Left ventricle myocardium inferior (tissue), 1 donor: ENCODE results near the gene ARIH2. TPM values are rescaled to one million over a fixed set of nuclear protein-coding genes. Genes with fewer than 3 reads are reported as not detected.

ENCODE experiments used
- DNase-seq: peaks from one replicate; pipeline ENCODE4 v3.0.0-alpha.2; 2020
- H3K27ac ChIP-seq: fragments of 200-600 bp; replicated peaks from 2 replicates; pipeline ENCODE4 v1.8.0; 2021
- H3K27me3 ChIP-seq: fragments of 200-600 bp; 2 replicates; pipeline ENCODE4 v1.8.0; 2021; ENCODE audit warnings: low read depth
- H3K36me3 ChIP-seq: fragments of 200-600 bp; 2 replicates; pipeline ENCODE4 v1.8.0; 2021
- H3K4me1 ChIP-seq: fragments of 200-600 bp; 2 replicates; pipeline ENCODE4 v1.8.0; 2021
- H3K4me3 ChIP-seq: fragments of 200-600 bp; 2 replicates; pipeline ENCODE4 v1.8.0; 2021; ENCODE audit warnings: mild to moderate bottlenecking, moderate library complexity
- H3K9me3 ChIP-seq: fragments of 200-600 bp; replicated peaks from 2 replicates; pipeline ENCODE4 v1.8.0; 2021
- CTCF ChIP-seq: fragments of 200-600 bp; IDR thresholded peaks from 2 replicates; pipeline ENCODE4 v1.8.0; 2021; ENCODE audit warnings: antibody characterized with exemption, mild to moderate bottlenecking, borderline replicate concordance
- intact Hi-C: fragments of 100-400 bp; cut with micrococcal nuclease; formaldehyde crosslinking; loops from one replicate; pipeline ENCODE4 v1.11.0; 2022
- total RNA-seq: library from RNA; stranded (reverse); fragmentation: NEBNext Ultra II Directional; extraction: Animal tissue kit (Norgen Biotek cat#: 25700); gene quantifications from one replicate; pipeline ENCODE4 v1.2.1, GENCODE V29; 2021
- donor health status: DM: no; HTN: yes; CAD: no; lungs with severe emphysema.

Gene ARIH2
- total RNA-seq, 1 donor from 2014 or later: 180 TPM

GRCh38 chr3:48919215-48920138, 835 bp downstream of the ARIH2 start:
- peak overlapping the region; percentile 97 for H3K27ac ChIP-seq
- H3K27me3 ChIP-seq: no peaks in the 10 kb centered on the region
- H3K4me1 ChIP-seq: peaks cover 61% of the 10 kb centered on the region
- peak; percentile 20 for DNase-seq
- no peaks in the 10 kb centered on the region for H3K9me3 ChIP-seq
- no peak for TF ChIP-seq CTCF
- intact Hi-C loops: no loop called here
- H3K36me3 ChIP-seq: peaks cover 29% of the 10 kb centered on the region
- H3K4me3 ChIP-seq: peak overlapping the region; percentile 81

GRCh38 chr3:48926425-48927392, 8.1 kb downstream of the ARIH2 start:
- Histone ChIP-seq H3K9me3 (no peaks in the 10 kb centered on the region), H3K27me3 (no peaks in the 10 kb centered on the region), H3K4me3 (peak overlapping the region; percentile 50), H3K27ac (peak overlapping the region; percentile 87), H3K4me1 (peaks cover 77% of the 10 kb centered on the region), H3K36me3 (peaks cover 75% of the 10 kb centered on the region)
- intact Hi-C loops: no loop called here
- TF ChIP-seq CTCF: no peak
- DNase-seq: no peak

- H3K27ac ChIP-seq: peak overlapping the region; percentile 87
- no peaks in the 10 kb centered on the region for H3K9me3 ChIP-seq
- TF ChIP-seq CTCF: no peak
- intact Hi-C loops: no loop called here
- peaks cover 64% of the 10 kb centered on the region for H3K36me3 ChIP-seq
- H3K27me3 ChIP-seq: no peaks in the 10 kb centered on the region
- no peak for DNase-seq
- H3K4me1 ChIP-seq: peaks cover 78% of the 10 kb centered on the region
- H3K4me3 ChIP-seq: peak overlapping the region; percentile 50
Measured at GRCh38 chr3:48927928-48928327, 9.3 kb downstream of the ARIH2 start.

- Histone ChIP-seq H3K27ac (peak overlapping the region; percentile 87), H3K9me3 (no peaks in the 10 kb centered on the region), H3K4me1 (peaks cover 76% of the 10 kb centered on the region), H3K27me3 (no peaks in the 10 kb centered on the region), H3K4me3 (peak overlapping the region; percentile 50), H3K36me3 (peaks cover 61% of the 10 kb centered on the region)
- no peak for TF ChIP-seq CTCF
- intact Hi-C loops: no loop called here
- DNase-seq: no peak
Measured at GRCh38 chr3:48928679-48929078, 10.0 kb downstream of the ARIH2 start.

GRCh38 chr3:48929358-48930035, 10.9 kb downstream of the ARIH2 start:
- Histone ChIP-seq H3K27ac (peak overlapping the region; percentile 87), H3K4me3 (peak overlapping the region; percentile 50)

More at GRCh38 chr3:48929358-48930035, 10.9 kb downstream of the ARIH2 start:
- Histone ChIP-seq H3K9me3 (no peaks in the 10 kb centered on the region), H3K27me3 (no peaks in the 10 kb centered on the region), H3K36me3 (peaks cover 58% of the 10 kb centered on the region), H3K4me1 (peaks cover 80% of the 10 kb centered on the region)
- no peak for DNase-seq
- TF ChIP-seq CTCF: no peak
- intact Hi-C loops: no loop called here
